Measurements from ENCODE around the gene KRTAP2-3. TPM values are rescaled to one million over a fixed set of nuclear protein-coding genes. Genes with fewer than 3 reads are reported as not detected.

KRTAP2-3 gene
- total and polyA plus RNA-seq, 2 of the 4 experiments (the other 2 are of a cell fraction) = 1.4 to 35.2 TPM

GRCh38 chr17:41096055-41096454 lies 36.1 kb upstream of the KRTAP2-3 start:
- 70% methylated on average over 2 of the region's 7 CpGs; no CpG with 5 or more reads in 1 of the 2 experiments for WGBS, 2 experiments (ENCODE audit: extremely low coverage in 2 of 2, insufficient read length in 1 of 2)
- CTCF ChIA-PET = interaction anchor here (0.7 kb wide), 1 partner anchor 227 kb away, joined by 3 read pairs; no protein-coding TSS in a partner anchor

More at GRCh38 chr17:41096055-41096454, 36.1 kb upstream of the KRTAP2-3 start:
- dilution Hi-C loops (cut with HindIII; ENCODE audit: low sequenced_read_pairs, unreplicated experiment) = no loop called here
- Histone ChIP-seq H2AK5ac (ENCODE audit: low read depth, low read length) (no peak overlapping the region), H4K20me1 (ENCODE audit: insufficient read depth, low read length) (no peaks in the 10 kb centered on the region), H2BK120ac (ENCODE audit: low read depth, low read length) (peak overlapping the region; percentile 56; the same call in 1 of the 2 replicates), H4K91ac (ENCODE audit: insufficient read depth, low read depth, low read length) (no peak overlapping the region), H3K4me2 (ENCODE audit: low read depth, low read length) (no peak overlapping the region), H3K18ac (ENCODE audit: low read depth, low read length) (no peak overlapping the region; the same call in 1 of the 2 replicates), H3K27me3 (ENCODE audit: control insufficient read depth, insufficient read depth, low read length) (no peaks in the 10 kb centered on the region), H3K79me1 (ENCODE audit: low read depth in 1 of 2, low read length in 2 of 2) (no peaks in the 10 kb centered on the region), H3K4me1 (ENCODE audit: control insufficient read depth, insufficient read depth, low read length) (peaks cover 4% of the 10 kb centered on the region; the same call in 1 of the 2 replicates), H3K4me3 (ENCODE audit: insufficient read depth, low read depth, low read length) (no peak overlapping the region), H3K36me3 (ENCODE audit: control insufficient read depth, insufficient read depth, low read length) (no peaks in the 10 kb centered on the region), H3K14ac (replicated peaks; ENCODE audit: low read depth, low read length) (no peak overlapping the region), H2BK20ac (ENCODE audit: low read depth, low read length) (peak overlapping the region; percentile 39), H3K27ac (ENCODE audit: insufficient read depth, low read length) (no peak overlapping the region), H3K9ac (ENCODE audit: low read depth, low read length) (no peak overlapping the region), H4K5ac (ENCODE audit: low read depth, low read length) (no peak overlapping the region; the same call in 1 of the 2 replicates), H2AFZ (replicated peaks; ENCODE audit: low read length, poor library complexity) (no peak overlapping the region), H3K9me1 (ENCODE audit: insufficient read depth, low read length) (peaks cover 3% of the 10 kb centered on the region; the same call in 1 of the 2 replicates), H2AK9ac (replicated peaks; ENCODE audit: low read depth, low read length, poor library complexity) (no peak overlapping the region), H3K23ac (ENCODE audit: low read depth, low read length) (no peak overlapping the region), H3K9me3 (ENCODE audit: control insufficient read depth, insufficient read depth, low read length) (no peaks in the 10 kb centered on the region), H3K4ac (ENCODE audit: low read depth, low read length) (no peak overlapping the region), H2BK5ac (ENCODE audit: low read depth, low read length, poor library complexity, severe bottlenecking) (no peak overlapping the region), H2BK15ac (ENCODE audit: low read depth, low read length) (no peak overlapping the region), H4K8ac (ENCODE audit: low read depth in 2 of 2, low read length in 2 of 2) (no peak overlapping the region), H3K56ac (ENCODE audit: extremely low read depth, insufficient read depth, low read length) (no peak overlapping the region)
- intact Hi-C loops (cut with micrococcal nuclease) = no loop called here
- no peak for DNase-seq
- POLR2A ChIA-PET (ENCODE audit: unreplicated experiment) = no interaction called here
- in situ Hi-C loops (cut with MboI; ENCODE audit: low sequenced_read_pairs) = no loop called here
- no peak for ATAC-seq (ENCODE audit: low read depth)
- no peak for TF ChIP-seq USF2 (IDR thresholded peaks at IDR 0.05; ENCODE audit: low read depth, low read length)
- TF ChIP-seq RAD21 (IDR thresholded peaks at IDR 0.05; ENCODE audit: low read length) = no peak
- TF ChIP-seq CHD1 (IDR thresholded peaks at IDR 0.05; ENCODE audit: low read depth, low read length) = no peak
- TF ChIP-seq, protein P1, sequence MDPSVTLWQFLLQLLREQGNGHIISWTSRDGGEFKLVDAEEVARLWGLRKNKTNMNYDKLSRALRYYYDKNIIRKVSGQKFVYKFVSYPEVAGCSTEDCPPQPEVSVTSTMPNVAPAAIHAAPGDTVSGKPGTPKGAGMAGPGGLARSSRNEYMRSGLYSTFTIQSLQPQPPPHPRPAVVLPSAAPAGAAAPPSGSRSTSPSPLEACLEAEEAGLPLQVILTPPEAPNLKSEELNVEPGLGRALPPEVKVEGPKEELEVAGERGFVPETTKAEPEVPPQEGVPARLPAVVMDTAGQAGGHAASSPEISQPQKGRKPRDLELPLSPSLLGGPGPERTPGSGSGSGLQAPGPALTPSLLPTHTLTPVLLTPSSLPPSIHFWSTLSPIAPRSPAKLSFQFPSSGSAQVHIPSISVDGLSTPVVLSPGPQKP (IDR thresholded peaks at IDR 0.05; ENCODE audit: borderline replicate concordance, low read depth, low read length) = no peak
- no peak for TF ChIP-seq RCOR1 (IDR thresholded peaks at IDR 0.05; ENCODE audit: insufficient replicate concordance, low read length)
- TF ChIP-seq MAZ (IDR thresholded peaks at IDR 0.05; ENCODE audit: borderline replicate concordance, low read depth, low read length) = no peak
- no peak for TF ChIP-seq RFX5 (IDR thresholded peaks at IDR 0.05; ENCODE audit: low read depth, low read length)
- no TSS peak for BruUV-seq (replicated peaks)
